Ishikawa (cell line): ENCODE measurements around the gene ASB4.

ENCODE experiments used
- CEBPB ChIP-seq: IDR thresholded peaks from 2 replicates; pipeline ENCODE4 v1.6.1; 2012
- CREB1 ChIP-seq: IDR thresholded peaks from 2 replicates; pipeline ENCODE4 v1.6.1; 2012; ENCODE audit warnings: low read depth
- EGR1 ChIP-seq: IDR thresholded peaks from 2 replicates; pipeline ENCODE4 v1.6.1; 2012
- EP300 ChIP-seq: IDR thresholded peaks from 2 replicates; pipeline ENCODE4 v1.6.1; 2012; ENCODE audit warnings: borderline replicate concordance
- FOXM1 ChIP-seq: IDR thresholded peaks from 2 replicates; pipeline ENCODE4 v1.6.1; 2012; ENCODE audit warnings: low read depth, borderline replicate concordance
- MAX ChIP-seq: IDR thresholded peaks from 2 replicates; pipeline ENCODE4 v1.6.1; 2012
- RAD21 ChIP-seq: IDR thresholded peaks from 2 replicates; pipeline ENCODE4 v1.6.1; 2012; ENCODE audit warnings: low read depth
- REST ChIP-seq: IDR thresholded peaks from 2 replicates; pipeline ENCODE4 v1.6.1; 2012; ENCODE audit warnings: low read depth, mild to moderate bottlenecking
- TAF1 ChIP-seq: IDR thresholded peaks from 2 replicates; pipeline ENCODE4 v1.6.1; 2012; ENCODE audit warnings: low read depth, mild to moderate bottlenecking
- TCF12 ChIP-seq: IDR thresholded peaks from 2 replicates; pipeline ENCODE4 v1.6.1; 2012; ENCODE audit warnings: low read depth
- TEAD4 ChIP-seq: IDR thresholded peaks from 2 replicates; pipeline ENCODE4 v1.6.1; 2012
- USF1 ChIP-seq: IDR thresholded peaks from 2 replicates; pipeline ENCODE4 v1.6.1; 2012
- YY1 ChIP-seq: IDR thresholded peaks from 2 replicates; pipeline ENCODE4 v1.6.1; 2012; ENCODE audit warnings: low read depth
- ZBTB7A ChIP-seq: IDR thresholded peaks from 2 replicates; pipeline ENCODE4 v1.6.1; 2012; ENCODE audit warnings: low read depth

ASB4 gene

GRCh38 chr7:95531605-95532219 is 46.0 kb downstream of the ASB4 start:
- TF ChIP-seq EGR1, result no peak

GRCh38 chr7:95534796-95535195 is 49.1 kb downstream of the ASB4 start:
- TF ChIP-seq CREB1 (no peak), EGR1 (no peak), EP300 (no peak), TCF12 (no peak), CEBPB (no peak), MAX (no peak), TAF1 (no peak)

- no peak for TF ChIP-seq CEBPB
- TF ChIP-seq TCF12, result no peak
- no peak for TF ChIP-seq FOXM1
- TF ChIP-seq TEAD4, result no peak
- no peak for TF ChIP-seq EP300
- no peak for TF ChIP-seq TAF1
- TF ChIP-seq USF1, result no peak
- TF ChIP-seq MAX, result no peak
Measured at GRCh38 chr7:95535662-95536061, 49.9 kb downstream of the ASB4 start.

- TF ChIP-seq TCF12 (no peak), EGR1 (no peak), RAD21 (no peak), CEBPB (no peak), REST (no peak), TEAD4 (no peak), YY1 (no peak), MAX (no peak)
Measured at GRCh38 chr7:95536656-95537311, 51.0 kb downstream of the ASB4 start.

- TF ChIP-seq TEAD4 (no peak), TCF12 (no peak), EGR1 (no peak), TAF1 (no peak), ZBTB7A (no peak), REST (no peak), FOXM1 (no peak), CEBPB (no peak), YY1 (no peak), EP300 (no peak)
Measured at GRCh38 chr7:95537468-95537867, 51.7 kb downstream of the ASB4 start.

- TF ChIP-seq YY1 (no peak), TAF1 (no peak), TEAD4 (no peak), CREB1 (no peak), REST (no peak), TCF12 (no peak)
Measured at GRCh38 chr7:95539426-95539825, 53.7 kb downstream of the ASB4 start.
